ENCODE measurements around the gene KRTAP5-4. TPM values are rescaled to one million over a fixed set of nuclear protein-coding genes. Genes with fewer than 3 reads are reported as not detected.
A peak's percentile ranks its signal among the peaks of the same experiment; 100 is the strongest.
"Not testable (repeated sequence)": the region's sequence is repeated elsewhere in the genome, so short reads cannot be mapped to it uniquely, and the experiment has no call there.

KRTAP5-4 gene
- total RNA-seq, 2 donors from 2014 or later: not detected

GRCh38 chr11:1655168-1656060 lies 33.5 kb upstream of the KRTAP5-4 start:
- ATAC-seq (no peak), DNase-seq (ENCODE audit: low spot score in 2 of 2) (peak in 1 of 2 donors; percentile 46)
- H3K27ac Mint-ChIP-seq: peak overlapping the region in 1 of 2 donors; percentile 18
- no peaks in the 10 kb centered on the region for H3K36me3 Mint-ChIP-seq
- no peaks in the 10 kb centered on the region for H3K9me3 Mint-ChIP-seq

- peak in 1 of 2 donors; percentile 38 for DNase-seq (ENCODE audit: low spot score in 2 of 2)
- ATAC-seq: no peak
- peak overlapping the region in 1 of 2 donors; percentile 62 for H3K27ac Mint-ChIP-seq
- no peaks in the 10 kb centered on the region for H3K9me3 Mint-ChIP-seq
- H3K36me3 Mint-ChIP-seq: no peaks in the 10 kb centered on the region
Observed at GRCh38 chr11:1654388-1655167, 32.6 kb upstream of the KRTAP5-4 start.

GRCh38 chr11:1653541-1654387 lies 31.8 kb upstream of the KRTAP5-4 start:
- no peak for ATAC-seq
- no peak for DNase-seq (ENCODE audit: low spot score in 2 of 2)
- Mint-ChIP-seq H3K36me3 (no peaks in the 10 kb centered on the region), H3K9me3 (no peaks in the 10 kb centered on the region), H3K27ac (no peak overlapping the region)

GRCh38 chr11:1652771-1653540 lies 31.0 kb upstream of the KRTAP5-4 start:
- peak; percentile 72 to 85 for DNase-seq (ENCODE audit: low spot score in 2 of 2)
- H3K36me3 Mint-ChIP-seq: no peaks in the 10 kb centered on the region
- H3K27ac Mint-ChIP-seq: no peak overlapping the region
- ATAC-seq: peak; percentile 80 to 87
- H3K9me3 Mint-ChIP-seq: no peaks in the 10 kb centered on the region

- Mint-ChIP-seq H3K27ac (no peak overlapping the region), H3K36me3 (no peaks in the 10 kb centered on the region), H3K9me3 (no peaks in the 10 kb centered on the region)
- DNase-seq (ENCODE audit: low spot score in 2 of 2): no peak
- ATAC-seq: no peak
Observed at GRCh38 chr11:1652442-1652770, 30.5 kb upstream of the KRTAP5-4 start.

- DNase-seq (ENCODE audit: low spot score in 2 of 2) (peak in 1 of 2 donors; percentile 45), ATAC-seq (no peak)
- H3K36me3 Mint-ChIP-seq: no peaks in the 10 kb centered on the region
- no peaks in the 10 kb centered on the region for H3K9me3 Mint-ChIP-seq
- H3K27ac Mint-ChIP-seq: no peak overlapping the region
Observed at GRCh38 chr11:1652026-1652425, 30.1 kb upstream of the KRTAP5-4 start.

- no peak for DNase-seq (ENCODE audit: low spot score in 2 of 2)
- H3K36me3 Mint-ChIP-seq: no peaks in the 10 kb centered on the region
- no peak overlapping the region for H3K27ac Mint-ChIP-seq
- no peaks in the 10 kb centered on the region for H3K9me3 Mint-ChIP-seq
- no peak for ATAC-seq
Observed at GRCh38 chr11:1651411-1651980, 29.6 kb upstream of the KRTAP5-4 start.

GRCh38 chr11:1650918-1651262 lies 29.0 kb upstream of the KRTAP5-4 start:
- H3K27ac Mint-ChIP-seq: no peak overlapping the region
- ATAC-seq (no peak), DNase-seq (ENCODE audit: low spot score in 2 of 2) (no peak)
- no peaks in the 10 kb centered on the region for H3K9me3 Mint-ChIP-seq
- H3K36me3 Mint-ChIP-seq: no peaks in the 10 kb centered on the region

- H3K36me3 Mint-ChIP-seq: no peaks in the 10 kb centered on the region
- H3K27ac Mint-ChIP-seq: no peak overlapping the region
- no peak for DNase-seq (ENCODE audit: low spot score in 2 of 2)
- ATAC-seq: no peak
- no peaks in the 10 kb centered on the region for H3K9me3 Mint-ChIP-seq
Observed at GRCh38 chr11:1650034-1650917, 28.3 kb upstream of the KRTAP5-4 start.

- ATAC-seq (no peak), DNase-seq (ENCODE audit: low spot score in 2 of 2) (no peak)
- Mint-ChIP-seq H3K36me3 (no peaks in the 10 kb centered on the region), H3K9me3 (no peaks in the 10 kb centered on the region), H3K27ac (no peak overlapping the region)
Observed at GRCh38 chr11:1648653-1649420, 26.9 kb upstream of the KRTAP5-4 start.

GRCh38 chr11:1647901-1648652 lies 26.1 kb upstream of the KRTAP5-4 start:
- DNase-seq (ENCODE audit: low spot score in 2 of 2): no peak

GRCh38 chr11:1646540-1646939 lies 24.6 kb upstream of the KRTAP5-4 start:
- H3K36me3 Mint-ChIP-seq; H3K9me3 Mint-ChIP-seq; H3K27ac Mint-ChIP-seq; DNase-seq (ENCODE audit: low spot score in 2 of 2); ATAC-seq: not testable (repeated sequence)

More at GRCh38 chr11:1647901-1648652, 26.1 kb upstream of the KRTAP5-4 start:
- H3K36me3 Mint-ChIP-seq: no peaks in the 10 kb centered on the region
- ATAC-seq: no peak
- no peaks in the 10 kb centered on the region for H3K9me3 Mint-ChIP-seq
- H3K27ac Mint-ChIP-seq: no peak overlapping the region

- DNase-seq (ENCODE audit: low spot score in 2 of 2) (no peak), ATAC-seq (no peak)
- Mint-ChIP-seq H3K36me3 (no peaks in the 10 kb centered on the region), H3K27ac (no peak overlapping the region), H3K9me3 (no peaks in the 10 kb centered on the region)
Observed at GRCh38 chr11:1645357-1645821, 23.5 kb upstream of the KRTAP5-4 start.

All from activated naive CD4-positive, alpha-beta T cell treated with anti-CD3 and anti-CD28 coated beads, Interleukin-2, amount 50 U/mL, for 72 hours (primary cell).